Neural cell (in vitro differentiated cells): ENCODE measurements around the gene AEN. TPM values are rescaled to one million over a fixed set of nuclear protein-coding genes. Genes with fewer than 3 reads are reported as not detected.

Experiments
- H2AFZ ChIP-seq: fragments of 200-600, 300-800 bp; sonication (generic), shearing (Covaris generic); 2 replicates; pipeline ENCODE4 v1.6.0; 2014; ENCODE audit warnings: low read depth, mild to moderate bottlenecking, antibody characterized with exemption, low read length, moderate library complexity
- H3F3A ChIP-seq: fragments of 200-600 bp; shearing (Covaris generic); 2 replicates; pipeline ENCODE4 v1.6.1; 2016; ENCODE audit warnings: mild to moderate bottlenecking, moderate library complexity, mixed read lengths, antibody characterized with exemption, low read length; ENCODE audit not compliant: insufficient read depth, poor library complexity, severe bottlenecking
- H3K27ac ChIP-seq: fragments of 200-600, 300-800 bp; sonication (generic), shearing (Covaris generic); 2 replicates; pipeline ENCODE4 v1.5.1; 2014; ENCODE audit warnings: mild to moderate bottlenecking, low read length, moderate library complexity
- H3K27me3 ChIP-seq: fragments of 300-800, 200-600 bp; sonication (generic), shearing (Covaris generic); 2 replicates; pipeline ENCODE4 v1.6.0; 2014; ENCODE audit warnings: mild to moderate bottlenecking, low read depth, low read length, moderate library complexity; ENCODE audit not compliant: insufficient read depth
- H3K36me3 ChIP-seq: fragments of 300-800, 200-600 bp; sonication (generic), shearing (Covaris generic); 2 replicates; pipeline ENCODE4 v1.5.1; 2014; ENCODE audit warnings: mild to moderate bottlenecking, antibody characterized with exemption, low read length, moderate library complexity; ENCODE audit not compliant: insufficient read depth
- H3K4me2 ChIP-seq: fragments of 300-800, 200-600 bp; sonication (generic), shearing (Covaris generic); 2 replicates; pipeline ENCODE4 v1.6.0; 2014; ENCODE audit warnings: mild to moderate bottlenecking, low read length
- H3K4me3 ChIP-seq: fragments of 300-800, 200-600 bp; sonication (generic), shearing (Covaris generic); 2 replicates; pipeline ENCODE4 v1.5.1; 2014; ENCODE audit warnings: mild to moderate bottlenecking, low read length, moderate library complexity
- H3K79me2 ChIP-seq: fragments of 200-600 bp; shearing (Covaris generic); replicated peaks from 2 replicates; pipeline ENCODE4 v1.6.0; 2014; ENCODE audit warnings: mild to moderate bottlenecking, low read length, moderate library complexity; ENCODE audit not compliant: insufficient read depth
- H3K9ac ChIP-seq: fragments of 300-800, 200-600 bp; sonication (generic), shearing (Covaris generic); 2 replicates; pipeline ENCODE4 v1.6.1; 2016; ENCODE audit warnings: mild to moderate bottlenecking, low read length, mixed read lengths
- H3K9me2 ChIP-seq: fragments of 200-600 bp; shearing (Covaris generic); 2 replicates; pipeline ENCODE4 v1.6.1; 2016; ENCODE audit warnings: mild to moderate bottlenecking, low read length, mixed read lengths; ENCODE audit not compliant: insufficient read depth
- H3K9me3 ChIP-seq: fragments of 200-600, 300-800 bp; sonication (generic), shearing (Covaris generic); 2 replicates; pipeline ENCODE4 v1.6.1; 2016; ENCODE audit warnings: mild to moderate bottlenecking, mixed run types, low read length, moderate library complexity, mixed read lengths
- H4K20me1 ChIP-seq: fragments of 200-600 bp; shearing (Covaris generic); 2 replicates; pipeline ENCODE4 v1.6.1; 2016; ENCODE audit warnings: mild to moderate bottlenecking, mixed run types; ENCODE audit not compliant: insufficient read depth
- EP300 ChIP-seq: fragments of 450-650 bp; conservative IDR thresholded peaks from 2 replicates; pipeline ENCODE4 v1.6.1; 2014; ENCODE audit warnings: antibody characterized with exemption, mild to moderate bottlenecking, moderate library complexity; ENCODE audit not compliant: poor library complexity, severe bottlenecking
- EZH2 ChIP-seq: fragments of 200-600, 300-800 bp; shearing (Covaris generic), sonication (generic); IDR thresholded peaks from 2 replicates; pipeline ENCODE4 v1.6.1; 2014; ENCODE audit warnings: antibody characterized with exemption, low read length, borderline replicate concordance, mild to moderate bottlenecking; ENCODE audit not compliant: insufficient read depth, poor library complexity, severe bottlenecking
- MXI1 ChIP-seq: fragments of 450-650 bp; conservative IDR thresholded peaks from 2 replicates; pipeline ENCODE4 v1.6.1; 2014; ENCODE audit warnings: antibody characterized with exemption, mild to moderate bottlenecking; ENCODE audit not compliant: poor library complexity, severe bottlenecking
- POLR2AphosphoS5 ChIP-seq: IDR thresholded peaks from 2 replicates; pipeline ENCODE4 v1.6.1; 2012
- RAD21 ChIP-seq: fragments of 450-650 bp; conservative IDR thresholded peaks from 2 replicates; pipeline ENCODE4 v1.6.1; 2014; ENCODE audit warnings: antibody characterized with exemption, mild to moderate bottlenecking, moderate library complexity
- SMC3 ChIP-seq: fragments of 450-650 bp; conservative IDR thresholded peaks from 2 replicates; pipeline ENCODE4 v1.6.1; 2014; ENCODE audit warnings: antibody characterized with exemption, mild to moderate bottlenecking, moderate library complexity; ENCODE audit not compliant: poor library complexity
- TAF1 ChIP-seq: IDR thresholded peaks from 2 replicates; pipeline ENCODE4 v1.6.1; 2012; ENCODE audit warnings: low read depth
- polyA plus RNA-seq: library from polyadenylated mRNA; depleted of rRNA; stranded (reverse); fragments of >200 nt; gene quantifications from 2 replicates; pipeline ENCODE4 v1.2.3, GENCODE V29; 2014
- TF ChIP-seq, protein P1 (sequence below): fragments of 450-650 bp; IDR thresholded peaks from 2 replicates; pipeline ENCODE4 v1.5.1; 2014; ENCODE audit warnings: antibody characterized with exemption, mild to moderate bottlenecking, moderate library complexity; ENCODE audit not compliant: poor library complexity, severe bottlenecking
- TF ChIP-seq, protein P2 (sequence below): IDR thresholded peaks from 2 replicates; pipeline ENCODE4 v1.6.1; 2012; ENCODE audit warnings: borderline replicate concordance

Gene AEN
- polyA plus RNA-seq, 1 donor from 2014 or later: 17.2 TPM

DNA sequence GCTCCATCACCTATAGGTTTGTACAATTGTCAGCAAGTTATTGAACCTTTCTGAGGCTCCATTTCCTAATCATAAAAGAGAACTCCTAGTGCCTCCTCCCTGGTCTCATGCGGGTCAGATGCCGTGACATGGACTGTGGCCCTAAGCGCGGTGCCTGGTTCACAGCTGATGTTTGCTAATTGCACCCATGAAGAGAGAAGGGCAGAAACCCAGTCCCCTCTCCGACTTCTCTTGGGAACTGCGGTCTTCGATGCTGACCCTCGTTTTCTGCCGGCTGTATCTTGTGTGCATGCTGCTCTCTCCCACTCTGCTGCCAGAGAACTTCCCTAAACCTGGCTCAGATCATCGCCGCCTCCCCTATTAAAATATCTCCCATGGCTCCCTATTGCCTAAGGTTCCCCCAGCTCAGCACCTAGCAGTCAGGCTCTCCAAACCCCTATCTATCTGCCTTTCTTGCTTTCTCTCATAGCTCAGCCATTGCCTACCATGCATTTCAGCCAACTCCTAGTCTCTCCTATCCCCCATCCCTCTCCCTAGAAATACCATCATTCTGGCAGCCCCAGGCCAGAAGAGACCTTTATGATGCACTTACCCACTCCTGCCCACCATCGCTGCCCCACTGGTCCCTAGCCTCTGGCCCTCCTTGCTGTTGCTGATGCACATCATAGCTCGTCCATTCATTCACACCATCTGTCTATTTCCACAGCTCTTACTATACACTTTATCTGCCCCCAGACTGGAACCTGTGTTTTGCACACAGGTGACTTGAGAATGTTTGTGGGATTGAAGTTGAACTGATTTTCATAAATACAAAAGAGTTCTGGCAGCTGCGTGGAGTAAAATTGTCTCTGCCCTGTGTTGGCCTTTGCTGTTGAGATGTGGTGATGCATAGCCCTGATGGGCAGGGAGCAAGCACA, 24.3 kb downstream of the AEN start:
- Histone ChIP-seq H3K36me3 (no peaks in the 10 kb centered on the region), H3K9me2 (no peaks in the 10 kb centered on the region), H3K4me3 (no peak overlapping the region), H4K20me1 (no peaks in the 10 kb centered on the region), H3K9ac (no peak overlapping the region), H3F3A (no peaks in the 10 kb centered on the region), H3K79me2 (no peaks in the 10 kb centered on the region), H3K9me3 (no peaks in the 10 kb centered on the region), H3K27me3 (no peaks in the 10 kb centered on the region), H2AFZ (no peak overlapping the region), H3K4me2 (no peak overlapping the region), H3K27ac (no peak overlapping the region)
- TF ChIP-seq EZH2 (no peak), POLR2AphosphoS5 (no peak), MXI1 (no peak), EP300 (no peak), SMC3 (no peak), TAF1 (no peak), RAD21 (no peak)
- TF ChIP-seq, protein P1, sequence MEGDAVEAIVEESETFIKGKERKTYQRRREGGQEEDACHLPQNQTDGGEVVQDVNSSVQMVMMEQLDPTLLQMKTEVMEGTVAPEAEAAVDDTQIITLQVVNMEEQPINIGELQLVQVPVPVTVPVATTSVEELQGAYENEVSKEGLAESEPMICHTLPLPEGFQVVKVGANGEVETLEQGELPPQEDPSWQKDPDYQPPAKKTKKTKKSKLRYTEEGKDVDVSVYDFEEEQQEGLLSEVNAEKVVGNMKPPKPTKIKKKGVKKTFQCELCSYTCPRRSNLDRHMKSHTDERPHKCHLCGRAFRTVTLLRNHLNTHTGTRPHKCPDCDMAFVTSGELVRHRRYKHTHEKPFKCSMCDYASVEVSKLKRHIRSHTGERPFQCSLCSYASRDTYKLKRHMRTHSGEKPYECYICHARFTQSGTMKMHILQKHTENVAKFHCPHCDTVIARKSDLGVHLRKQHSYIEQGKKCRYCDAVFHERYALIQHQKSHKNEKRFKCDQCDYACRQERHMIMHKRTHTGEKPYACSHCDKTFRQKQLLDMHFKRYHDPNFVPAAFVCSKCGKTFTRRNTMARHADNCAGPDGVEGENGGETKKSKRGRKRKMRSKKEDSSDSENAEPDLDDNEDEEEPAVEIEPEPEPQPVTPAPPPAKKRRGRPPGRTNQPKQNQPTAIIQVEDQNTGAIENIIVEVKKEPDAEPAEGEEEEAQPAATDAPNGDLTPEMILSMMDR: no peak
- TF ChIP-seq, protein P2, sequence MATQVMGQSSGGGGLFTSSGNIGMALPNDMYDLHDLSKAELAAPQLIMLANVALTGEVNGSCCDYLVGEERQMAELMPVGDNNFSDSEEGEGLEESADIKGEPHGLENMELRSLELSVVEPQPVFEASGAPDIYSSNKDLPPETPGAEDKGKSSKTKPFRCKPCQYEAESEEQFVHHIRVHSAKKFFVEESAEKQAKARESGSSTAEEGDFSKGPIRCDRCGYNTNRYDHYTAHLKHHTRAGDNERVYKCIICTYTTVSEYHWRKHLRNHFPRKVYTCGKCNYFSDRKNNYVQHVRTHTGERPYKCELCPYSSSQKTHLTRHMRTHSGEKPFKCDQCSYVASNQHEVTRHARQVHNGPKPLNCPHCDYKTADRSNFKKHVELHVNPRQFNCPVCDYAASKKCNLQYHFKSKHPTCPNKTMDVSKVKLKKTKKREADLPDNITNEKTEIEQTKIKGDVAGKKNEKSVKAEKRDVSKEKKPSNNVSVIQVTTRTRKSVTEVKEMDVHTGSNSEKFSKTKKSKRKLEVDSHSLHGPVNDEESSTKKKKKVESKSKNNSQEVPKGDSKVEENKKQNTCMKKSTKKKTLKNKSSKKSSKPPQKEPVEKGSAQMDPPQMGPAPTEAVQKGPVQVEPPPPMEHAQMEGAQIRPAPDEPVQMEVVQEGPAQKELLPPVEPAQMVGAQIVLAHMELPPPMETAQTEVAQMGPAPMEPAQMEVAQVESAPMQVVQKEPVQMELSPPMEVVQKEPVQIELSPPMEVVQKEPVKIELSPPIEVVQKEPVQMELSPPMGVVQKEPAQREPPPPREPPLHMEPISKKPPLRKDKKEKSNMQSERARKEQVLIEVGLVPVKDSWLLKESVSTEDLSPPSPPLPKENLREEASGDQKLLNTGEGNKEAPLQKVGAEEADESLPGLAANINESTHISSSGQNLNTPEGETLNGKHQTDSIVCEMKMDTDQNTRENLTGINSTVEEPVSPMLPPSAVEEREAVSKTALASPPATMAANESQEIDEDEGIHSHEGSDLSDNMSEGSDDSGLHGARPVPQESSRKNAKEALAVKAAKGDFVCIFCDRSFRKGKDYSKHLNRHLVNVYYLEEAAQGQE: no peak

DNA sequence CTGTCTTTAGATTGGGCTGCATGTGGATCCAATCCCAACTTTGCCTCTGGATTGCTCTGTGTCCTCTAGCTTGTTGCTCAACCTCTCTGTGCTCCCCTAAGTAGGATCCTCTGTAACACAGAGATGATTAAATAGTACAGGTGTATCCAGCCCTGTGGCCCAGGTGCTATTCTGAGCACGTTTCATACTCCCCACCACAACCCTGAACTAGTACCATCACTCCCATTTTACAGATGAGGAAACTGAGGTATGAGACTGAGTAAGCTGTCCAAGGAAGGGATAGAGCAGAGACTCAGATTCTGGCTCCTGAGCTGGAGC, 24.9 kb downstream of the AEN start:
- no peak overlapping the region for H3K4me2 ChIP-seq
- no peaks in the 10 kb centered on the region for H4K20me1 ChIP-seq
- no peak overlapping the region for H2AFZ ChIP-seq
- TF ChIP-seq, protein P1: no peak
- TF ChIP-seq EZH2: no peak
- TF ChIP-seq SMC3: no peak
- no peak for TF ChIP-seq POLR2AphosphoS5
- TF ChIP-seq RAD21: no peak
- no peak for TF ChIP-seq MXI1
- TF ChIP-seq TAF1: no peak
- TF ChIP-seq EP300: no peak
- TF ChIP-seq, protein P2: no peak
- H3K9ac ChIP-seq: no peak overlapping the region
- no peaks in the 10 kb centered on the region for H3F3A ChIP-seq
- H3K79me2 ChIP-seq: no peaks in the 10 kb centered on the region
- no peaks in the 10 kb centered on the region for H3K9me3 ChIP-seq
- H3K36me3 ChIP-seq: no peaks in the 10 kb centered on the region
- no peak overlapping the region for H3K4me3 ChIP-seq
- no peaks in the 10 kb centered on the region for H3K27me3 ChIP-seq
- no peaks in the 10 kb centered on the region for H3K9me2 ChIP-seq
- H3K27ac ChIP-seq: no peak overlapping the region
